Nephron progenitor cell (in vitro differentiated cells): ENCODE results near the gene NXPH3.

ENCODE experiments used
- DNase-seq: peaks from one replicate; pipeline ENCODE4 v3.0.0; 2021
- H3K27ac Mint-ChIP-seq: 2 replicates; pipeline ENCODE4 v1.8.0; 2021; ENCODE audit warnings: mild to moderate bottlenecking, moderate library complexity, mixed read lengths
- H3K27me3 Mint-ChIP-seq: 2 replicates; pipeline ENCODE4 v1.8.0; 2021; ENCODE audit warnings: mild to moderate bottlenecking, low read depth, mixed read lengths; ENCODE audit not compliant: poor library complexity
- H3K36me3 Mint-ChIP-seq: 2 replicates; pipeline ENCODE4 v1.8.0; 2021; ENCODE audit warnings: low read depth, mixed read lengths
- H3K4me1 Mint-ChIP-seq: 2 replicates; pipeline ENCODE4 v1.8.0; 2021; ENCODE audit warnings: mixed read lengths
- H3K4me3 Mint-ChIP-seq: 2 replicates; pipeline ENCODE4 v1.8.0; 2021; ENCODE audit warnings: mild to moderate bottlenecking, moderate library complexity, mixed read lengths
- H3K9me3 Mint-ChIP-seq: 2 replicates; pipeline ENCODE4 v1.8.0; 2021; ENCODE audit warnings: mild to moderate bottlenecking, moderate library complexity, mixed read lengths
- TF ChIP-seq, protein P1 (sequence below): fragments of 200-600 bp; sonication (generic); IDR thresholded peaks from 2 replicates; pipeline ENCODE4 v1.5.0; 2021; ENCODE audit warnings: antibody characterized with exemption

NXPH3 gene

DNA sequence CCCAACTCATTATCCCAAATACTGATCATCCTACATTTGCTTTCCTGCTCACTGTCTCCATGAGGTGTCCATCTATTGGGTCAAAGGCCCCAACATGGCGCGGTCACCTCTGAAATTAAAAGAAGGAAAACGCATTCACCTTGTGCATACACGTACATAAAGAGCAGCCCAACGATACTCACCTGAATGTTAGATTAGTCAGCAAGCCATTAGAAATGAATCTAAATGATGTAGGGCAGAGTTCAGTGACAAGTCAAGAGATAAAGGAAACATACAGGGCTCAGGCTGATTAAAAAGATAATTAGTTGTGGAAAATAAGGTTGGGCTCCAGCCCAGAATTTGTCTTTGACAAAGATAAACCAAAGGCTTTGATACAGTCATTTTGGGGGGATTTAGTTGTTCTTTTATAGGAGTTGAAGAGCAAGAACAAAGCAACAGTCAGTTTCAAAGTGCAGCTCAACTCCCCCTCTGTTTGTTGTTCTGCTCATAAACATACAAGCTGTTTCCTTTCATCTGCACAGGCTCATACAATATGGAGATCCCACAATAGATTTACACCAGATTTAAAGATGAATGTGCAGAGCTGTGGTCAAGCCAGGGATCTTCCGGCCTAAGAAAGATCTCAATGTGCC, 21.1 kb downstream of the NXPH3 start:
- peaks cover 68% of the 10 kb centered on the region for H3K36me3 Mint-ChIP-seq
- H3K27ac Mint-ChIP-seq, result peak overlapping the region; percentile 85
- TF ChIP-seq, protein P1, sequence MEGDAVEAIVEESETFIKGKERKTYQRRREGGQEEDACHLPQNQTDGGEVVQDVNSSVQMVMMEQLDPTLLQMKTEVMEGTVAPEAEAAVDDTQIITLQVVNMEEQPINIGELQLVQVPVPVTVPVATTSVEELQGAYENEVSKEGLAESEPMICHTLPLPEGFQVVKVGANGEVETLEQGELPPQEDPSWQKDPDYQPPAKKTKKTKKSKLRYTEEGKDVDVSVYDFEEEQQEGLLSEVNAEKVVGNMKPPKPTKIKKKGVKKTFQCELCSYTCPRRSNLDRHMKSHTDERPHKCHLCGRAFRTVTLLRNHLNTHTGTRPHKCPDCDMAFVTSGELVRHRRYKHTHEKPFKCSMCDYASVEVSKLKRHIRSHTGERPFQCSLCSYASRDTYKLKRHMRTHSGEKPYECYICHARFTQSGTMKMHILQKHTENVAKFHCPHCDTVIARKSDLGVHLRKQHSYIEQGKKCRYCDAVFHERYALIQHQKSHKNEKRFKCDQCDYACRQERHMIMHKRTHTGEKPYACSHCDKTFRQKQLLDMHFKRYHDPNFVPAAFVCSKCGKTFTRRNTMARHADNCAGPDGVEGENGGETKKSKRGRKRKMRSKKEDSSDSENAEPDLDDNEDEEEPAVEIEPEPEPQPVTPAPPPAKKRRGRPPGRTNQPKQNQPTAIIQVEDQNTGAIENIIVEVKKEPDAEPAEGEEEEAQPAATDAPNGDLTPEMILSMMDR, result no peak
- peaks cover 15% of the 10 kb centered on the region for H3K4me1 Mint-ChIP-seq
- H3K27me3 Mint-ChIP-seq, result no peaks in the 10 kb centered on the region
- H3K9me3 Mint-ChIP-seq, result no peaks in the 10 kb centered on the region
- no peak overlapping the region for H3K4me3 Mint-ChIP-seq
- DNase-seq, result no peak

DNA sequence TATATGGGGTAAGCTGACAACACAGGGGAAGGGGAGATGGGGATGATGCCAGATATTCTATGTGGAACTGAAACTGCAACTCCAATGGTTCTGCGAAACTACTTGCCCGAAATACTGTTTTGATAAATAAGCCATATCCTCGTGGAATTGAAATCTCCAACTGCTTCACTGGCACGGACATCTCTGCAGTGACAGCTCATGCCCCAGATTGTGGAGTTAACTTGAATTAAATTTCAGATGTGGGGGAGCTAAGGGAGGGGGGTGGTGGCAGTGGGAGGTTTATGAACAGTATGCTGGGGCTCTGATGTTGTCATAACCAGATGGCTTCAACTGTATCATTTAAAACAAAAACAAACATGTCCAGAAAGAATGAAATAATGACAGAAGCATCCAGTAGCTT, 21.8 kb downstream of the NXPH3 start:
- Mint-ChIP-seq H3K27me3 (no peaks in the 10 kb centered on the region), H3K36me3 (peaks cover 69% of the 10 kb centered on the region), H3K4me3 (no peak overlapping the region), H3K9me3 (no peaks in the 10 kb centered on the region), H3K4me1 (peaks cover 8% of the 10 kb centered on the region), H3K27ac (no peak overlapping the region)
- DNase-seq, result no peak
- TF ChIP-seq, protein P1, result no peak

DNA sequence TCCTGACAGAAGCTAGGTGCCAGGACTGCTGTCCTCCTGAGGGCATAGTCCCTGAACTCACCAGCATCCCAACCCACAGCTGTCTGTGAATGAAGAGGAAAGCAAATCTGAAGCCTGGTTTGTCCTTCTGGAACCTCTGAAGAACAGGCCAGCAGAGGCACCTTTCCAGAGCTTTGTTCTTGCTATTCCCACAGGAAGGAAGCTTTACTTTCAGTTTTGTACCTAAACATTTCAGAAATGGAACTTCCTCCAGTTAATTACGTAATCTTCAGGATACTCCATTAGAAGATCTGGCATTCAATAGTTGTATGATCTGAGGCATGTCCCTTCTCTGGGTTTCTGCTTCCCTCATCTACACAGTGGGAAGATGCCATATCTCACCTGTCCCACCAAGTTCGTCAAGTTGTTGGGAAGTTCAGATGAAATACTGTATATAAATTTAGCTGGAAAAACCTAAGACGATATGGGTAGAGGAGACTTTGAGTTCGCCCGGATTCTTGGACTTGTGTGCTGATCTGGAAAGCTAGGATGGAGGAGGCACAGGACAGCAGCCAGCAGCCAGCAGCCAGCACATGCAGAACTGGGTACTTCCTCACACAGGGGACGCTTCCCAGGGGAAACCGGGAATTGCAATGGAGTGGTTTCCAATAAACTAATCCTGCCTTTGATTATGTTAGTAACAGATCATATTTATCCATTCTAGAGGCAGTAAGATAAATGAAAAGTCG, 22.4 kb downstream of the NXPH3 start:
- TF ChIP-seq, protein P1, result no peak
- Mint-ChIP-seq H3K9me3 (no peaks in the 10 kb centered on the region), H3K27ac (peak overlapping the region; percentile 19), H3K4me1 (peaks cover 13% of the 10 kb centered on the region), H3K36me3 (peaks cover 70% of the 10 kb centered on the region), H3K27me3 (no peaks in the 10 kb centered on the region), H3K4me3 (no peak overlapping the region)
- DNase-seq, result no peak

GRCh38 chr17:49598918-49599317, 23.2 kb downstream of the NXPH3 start:
- Mint-ChIP-seq H3K27me3 (no peaks in the 10 kb centered on the region), H3K9me3 (no peaks in the 10 kb centered on the region), H3K27ac (no peak overlapping the region), H3K4me1 (peaks cover 15% of the 10 kb centered on the region), H3K4me3 (no peak overlapping the region), H3K36me3 (peaks cover 73% of the 10 kb centered on the region)
- TF ChIP-seq, protein P1, result no peak
- no peak for DNase-seq

- Mint-ChIP-seq H3K4me1 (peaks cover 15% of the 10 kb centered on the region), H3K36me3 (peaks cover 72% of the 10 kb centered on the region), H3K9me3 (no peaks in the 10 kb centered on the region), H3K27me3 (no peaks in the 10 kb centered on the region), H3K27ac (no peak overlapping the region), H3K4me3 (no peak overlapping the region)
- TF ChIP-seq, protein P1, result no peak
- no peak for DNase-seq
These were observed 25.3 kb downstream of the NXPH3 start for GRCh38 chr17:49600949-49601348.

DNA sequence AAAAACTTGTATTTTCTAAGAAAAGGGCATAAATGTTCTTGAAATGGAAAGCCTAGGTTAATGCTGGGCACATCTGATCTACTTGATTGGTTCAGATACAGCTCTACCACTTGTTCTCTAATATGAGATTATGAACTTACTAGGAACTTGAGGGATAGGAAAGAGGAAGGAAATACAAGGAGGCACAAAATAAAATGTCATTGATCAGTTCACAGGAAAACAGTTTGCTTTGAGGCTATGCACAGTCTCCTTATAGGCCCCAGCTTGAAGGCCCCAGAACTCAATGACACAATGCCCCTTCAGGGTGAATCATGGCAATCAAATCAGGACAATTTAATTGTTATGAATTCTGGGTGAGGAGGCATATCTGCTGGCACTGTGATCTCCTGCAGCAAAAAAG, 27.1 kb downstream of the NXPH3 start:
- Mint-ChIP-seq H3K27me3 (no peaks in the 10 kb centered on the region), H3K4me1 (peaks cover 8% of the 10 kb centered on the region), H3K9me3 (no peaks in the 10 kb centered on the region), H3K27ac (peak overlapping the region; percentile 37), H3K36me3 (peaks cover 65% of the 10 kb centered on the region), H3K4me3 (no peak overlapping the region)
- TF ChIP-seq, protein P1, result no peak
- no peak for DNase-seq
